Measurements from ENCODE around the gene WDR43. TPM values are rescaled to one million over a fixed set of nuclear protein-coding genes. Genes with fewer than 3 reads are reported as not detected.

The WDR43 gene
- total and polyA plus RNA-seq, 4 donors, result 11.1 to 43.1 (median 17.5) TPM

DNA sequence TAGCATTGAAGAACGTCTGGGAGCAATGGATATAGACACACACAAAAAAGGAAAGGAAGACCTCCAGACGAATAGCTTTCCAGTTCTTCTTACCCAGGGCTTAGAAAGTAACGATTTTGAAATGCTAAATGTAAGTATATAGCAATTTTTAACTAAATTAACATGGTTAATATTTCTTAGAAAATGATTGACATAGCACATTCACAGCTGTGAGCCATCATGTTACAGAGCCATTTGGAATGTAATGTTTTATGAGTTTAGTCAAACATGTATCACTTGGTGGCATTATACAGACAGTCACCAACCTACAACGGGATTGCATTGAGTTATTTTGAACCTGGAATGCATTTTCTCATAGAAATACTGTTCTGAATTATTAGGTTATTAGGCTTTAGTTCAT is 35.1 kb downstream of the WDR43 start:
- 91% methylated on average over 4 of the region's 4 CpGs for WGBS
- H3K36me3 ChIP-seq (ENCODE audit: control insufficient read depth in 4 of 4, insufficient read depth in 3 of 4, low read depth in 1 of 4, low read length in 3 of 4), result peaks cover 6 to 86% (median 49%) of the 10 kb centered on the region in 4 donors
- no peaks in the 10 kb centered on the region for H3K9me3 ChIP-seq (ENCODE audit: control insufficient read depth in 4 of 4, low read length in 3 of 4)
- H3K9ac ChIP-seq (ENCODE audit: low read depth in 1 of 2, low read length in 2 of 2), result no peak overlapping the region
- TF ChIP-seq FOXA1 (IDR thresholded peaks at IDR 0.05), result no peak
- TF ChIP-seq EGR1 (IDR thresholded peaks at IDR 0.05; ENCODE audit: low read depth in 2 of 2), result no peak
- TF ChIP-seq, protein P1, sequence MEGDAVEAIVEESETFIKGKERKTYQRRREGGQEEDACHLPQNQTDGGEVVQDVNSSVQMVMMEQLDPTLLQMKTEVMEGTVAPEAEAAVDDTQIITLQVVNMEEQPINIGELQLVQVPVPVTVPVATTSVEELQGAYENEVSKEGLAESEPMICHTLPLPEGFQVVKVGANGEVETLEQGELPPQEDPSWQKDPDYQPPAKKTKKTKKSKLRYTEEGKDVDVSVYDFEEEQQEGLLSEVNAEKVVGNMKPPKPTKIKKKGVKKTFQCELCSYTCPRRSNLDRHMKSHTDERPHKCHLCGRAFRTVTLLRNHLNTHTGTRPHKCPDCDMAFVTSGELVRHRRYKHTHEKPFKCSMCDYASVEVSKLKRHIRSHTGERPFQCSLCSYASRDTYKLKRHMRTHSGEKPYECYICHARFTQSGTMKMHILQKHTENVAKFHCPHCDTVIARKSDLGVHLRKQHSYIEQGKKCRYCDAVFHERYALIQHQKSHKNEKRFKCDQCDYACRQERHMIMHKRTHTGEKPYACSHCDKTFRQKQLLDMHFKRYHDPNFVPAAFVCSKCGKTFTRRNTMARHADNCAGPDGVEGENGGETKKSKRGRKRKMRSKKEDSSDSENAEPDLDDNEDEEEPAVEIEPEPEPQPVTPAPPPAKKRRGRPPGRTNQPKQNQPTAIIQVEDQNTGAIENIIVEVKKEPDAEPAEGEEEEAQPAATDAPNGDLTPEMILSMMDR (IDR thresholded peaks at IDR 0.05; ENCODE audit: low read depth, low read length, missing input control), result no peak
- TF ChIP-seq, protein P2, sequence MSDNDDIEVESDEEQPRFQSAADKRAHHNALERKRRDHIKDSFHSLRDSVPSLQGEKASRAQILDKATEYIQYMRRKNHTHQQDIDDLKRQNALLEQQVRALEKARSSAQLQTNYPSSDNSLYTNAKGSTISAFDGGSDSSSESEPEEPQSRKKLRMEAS (IDR thresholded peaks at IDR 0.05), result no peak
- no peak for DNase-seq (ENCODE audit: low spot score)
- H3K27ac ChIP-seq (ENCODE audit: low read depth in 1 of 2, low read length in 2 of 2), result no peak overlapping the region
- H3K4me3 ChIP-seq (ENCODE audit: low read depth in 1 of 3, low read length in 3 of 3), result no peak overlapping the region
- no peaks in the 10 kb centered on the region for H3K27me3 ChIP-seq (ENCODE audit: control insufficient read depth in 4 of 4, insufficient read depth in 4 of 4, low read length in 3 of 4)
- H3K4me1 ChIP-seq (ENCODE audit: control insufficient read depth in 4 of 4, insufficient read depth in 4 of 4, low read length in 3 of 4), result no peaks in the 10 kb centered on the region

DNA sequence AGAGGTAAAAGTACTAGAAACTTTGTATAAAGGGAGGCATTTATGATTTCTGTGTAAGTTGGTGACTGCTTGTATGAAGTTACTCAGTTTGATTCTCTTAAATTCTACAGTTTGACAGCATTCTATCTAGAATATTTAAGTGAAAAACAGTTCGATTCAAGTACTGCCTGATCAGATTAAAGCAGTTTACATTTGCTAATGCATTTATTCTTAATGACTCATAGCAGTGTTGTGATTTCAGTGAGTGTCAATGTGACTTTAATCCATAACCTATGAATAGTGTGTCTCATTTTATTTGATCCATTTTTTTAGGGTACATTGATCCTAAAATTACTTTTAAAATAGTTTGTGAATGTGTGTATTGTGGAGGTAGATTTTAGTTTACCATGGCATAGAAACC is 35.7 kb downstream of the WDR43 start:
- no peak for TF ChIP-seq TAF1 (conservative IDR thresholded peaks at IDR 0.05)
- TF ChIP-seq, protein P2 (IDR thresholded peaks at IDR 0.05), result no peak
- TF ChIP-seq, protein P3, sequence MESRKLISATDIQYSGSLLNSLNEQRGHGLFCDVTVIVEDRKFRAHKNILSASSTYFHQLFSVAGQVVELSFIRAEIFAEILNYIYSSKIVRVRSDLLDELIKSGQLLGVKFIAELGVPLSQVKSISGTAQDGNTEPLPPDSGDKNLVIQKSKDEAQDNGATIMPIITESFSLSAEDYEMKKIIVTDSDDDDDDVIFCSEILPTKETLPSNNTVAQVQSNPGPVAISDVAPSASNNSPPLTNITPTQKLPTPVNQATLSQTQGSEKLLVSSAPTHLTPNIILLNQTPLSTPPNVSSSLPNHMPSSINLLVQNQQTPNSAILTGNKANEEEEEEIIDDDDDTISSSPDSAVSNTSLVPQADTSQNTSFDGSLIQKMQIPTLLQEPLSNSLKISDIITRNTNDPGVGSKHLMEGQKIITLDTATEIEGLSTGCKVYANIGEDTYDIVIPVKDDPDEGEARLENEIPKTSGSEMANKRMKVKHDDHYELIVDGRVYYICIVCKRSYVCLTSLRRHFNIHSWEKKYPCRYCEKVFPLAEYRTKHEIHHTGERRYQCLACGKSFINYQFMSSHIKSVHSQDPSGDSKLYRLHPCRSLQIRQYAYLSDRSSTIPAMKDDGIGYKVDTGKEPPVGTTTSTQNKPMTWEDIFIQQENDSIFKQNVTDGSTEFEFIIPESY (IDR thresholded peaks at IDR 0.05), result no peak
- TF ChIP-seq, protein P4, sequence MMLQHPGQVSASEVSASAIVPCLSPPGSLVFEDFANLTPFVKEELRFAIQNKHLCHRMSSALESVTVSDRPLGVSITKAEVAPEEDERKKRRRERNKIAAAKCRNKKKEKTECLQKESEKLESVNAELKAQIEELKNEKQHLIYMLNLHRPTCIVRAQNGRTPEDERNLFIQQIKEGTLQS (IDR thresholded peaks at IDR 0.05), result no peak
- TF ChIP-seq EGR1 (IDR thresholded peaks at IDR 0.05; ENCODE audit: low read depth in 2 of 2), result no peak
- no peak for TF ChIP-seq SP1 (IDR thresholded peaks at IDR 0.05)
- TF ChIP-seq, protein P5, sequence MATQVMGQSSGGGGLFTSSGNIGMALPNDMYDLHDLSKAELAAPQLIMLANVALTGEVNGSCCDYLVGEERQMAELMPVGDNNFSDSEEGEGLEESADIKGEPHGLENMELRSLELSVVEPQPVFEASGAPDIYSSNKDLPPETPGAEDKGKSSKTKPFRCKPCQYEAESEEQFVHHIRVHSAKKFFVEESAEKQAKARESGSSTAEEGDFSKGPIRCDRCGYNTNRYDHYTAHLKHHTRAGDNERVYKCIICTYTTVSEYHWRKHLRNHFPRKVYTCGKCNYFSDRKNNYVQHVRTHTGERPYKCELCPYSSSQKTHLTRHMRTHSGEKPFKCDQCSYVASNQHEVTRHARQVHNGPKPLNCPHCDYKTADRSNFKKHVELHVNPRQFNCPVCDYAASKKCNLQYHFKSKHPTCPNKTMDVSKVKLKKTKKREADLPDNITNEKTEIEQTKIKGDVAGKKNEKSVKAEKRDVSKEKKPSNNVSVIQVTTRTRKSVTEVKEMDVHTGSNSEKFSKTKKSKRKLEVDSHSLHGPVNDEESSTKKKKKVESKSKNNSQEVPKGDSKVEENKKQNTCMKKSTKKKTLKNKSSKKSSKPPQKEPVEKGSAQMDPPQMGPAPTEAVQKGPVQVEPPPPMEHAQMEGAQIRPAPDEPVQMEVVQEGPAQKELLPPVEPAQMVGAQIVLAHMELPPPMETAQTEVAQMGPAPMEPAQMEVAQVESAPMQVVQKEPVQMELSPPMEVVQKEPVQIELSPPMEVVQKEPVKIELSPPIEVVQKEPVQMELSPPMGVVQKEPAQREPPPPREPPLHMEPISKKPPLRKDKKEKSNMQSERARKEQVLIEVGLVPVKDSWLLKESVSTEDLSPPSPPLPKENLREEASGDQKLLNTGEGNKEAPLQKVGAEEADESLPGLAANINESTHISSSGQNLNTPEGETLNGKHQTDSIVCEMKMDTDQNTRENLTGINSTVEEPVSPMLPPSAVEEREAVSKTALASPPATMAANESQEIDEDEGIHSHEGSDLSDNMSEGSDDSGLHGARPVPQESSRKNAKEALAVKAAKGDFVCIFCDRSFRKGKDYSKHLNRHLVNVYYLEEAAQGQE (IDR thresholded peaks at IDR 0.05), result no peak
- TF ChIP-seq YY1 (IDR thresholded peaks at IDR 0.05), result no peak
- TF ChIP-seq FOXA2 (IDR thresholded peaks at IDR 0.05), result no peak
- no peak for TF ChIP-seq RAD21 (IDR thresholded peaks at IDR 0.05)
- TF ChIP-seq HNF4G (IDR thresholded peaks at IDR 0.05), result no peak
- TF ChIP-seq JUND (IDR thresholded peaks at IDR 0.05), result no peak
- TF ChIP-seq HNF4A (conservative IDR thresholded peaks at IDR 0.05), result no peak
- TF ChIP-seq RXRA (IDR thresholded peaks at IDR 0.05), result no peak
- TF ChIP-seq, protein P1 (IDR thresholded peaks at IDR 0.05; ENCODE audit: low read depth, low read length, missing input control), result no peak
- no peak for TF ChIP-seq GABPA (IDR thresholded peaks at IDR 0.05 in 1 of 2, conservative IDR thresholded peaks at IDR 0.05 in 1 of 2)
- no peak for TF ChIP-seq FOXA1 (IDR thresholded peaks at IDR 0.05)
- TF ChIP-seq NR2F2 (IDR thresholded peaks at IDR 0.05), result no peak
- 96% methylated on average over 1 of the region's 1 CpG for WGBS
- no peaks in the 10 kb centered on the region for H3K4me1 ChIP-seq (ENCODE audit: control insufficient read depth in 4 of 4, insufficient read depth in 4 of 4, low read length in 3 of 4)
- no peak overlapping the region for H3K4me3 ChIP-seq (ENCODE audit: low read depth in 1 of 3, low read length in 3 of 3)
- H3K27me3 ChIP-seq (ENCODE audit: control insufficient read depth in 4 of 4, insufficient read depth in 4 of 4, low read length in 3 of 4), result no peaks in the 10 kb centered on the region
- no peaks in the 10 kb centered on the region for H3K9me3 ChIP-seq (ENCODE audit: control insufficient read depth in 4 of 4, low read length in 3 of 4)
- H3K9ac ChIP-seq (ENCODE audit: low read depth in 1 of 2, low read length in 2 of 2), result no peak overlapping the region
- peaks cover 6 to 86% (median 49%) of the 10 kb centered on the region in 4 donors for H3K36me3 ChIP-seq (ENCODE audit: control insufficient read depth in 4 of 4, insufficient read depth in 3 of 4, low read depth in 1 of 4, low read length in 3 of 4)
- no peak overlapping the region for H3K27ac ChIP-seq (ENCODE audit: low read depth in 1 of 2, low read length in 2 of 2)
- DNase-seq (ENCODE audit: low spot score), result no peak

All from liver (tissue), 9 donors.